Cortex of kidney (tissue), 1 donor: ENCODE measurements around the gene ZNF593OS.

Source experiments
- DNase-seq: peaks from one replicate; lab custom pipeline; 2025; lab: John Stamatoyannopoulos, UW

The ZNF593OS gene

DNA sequence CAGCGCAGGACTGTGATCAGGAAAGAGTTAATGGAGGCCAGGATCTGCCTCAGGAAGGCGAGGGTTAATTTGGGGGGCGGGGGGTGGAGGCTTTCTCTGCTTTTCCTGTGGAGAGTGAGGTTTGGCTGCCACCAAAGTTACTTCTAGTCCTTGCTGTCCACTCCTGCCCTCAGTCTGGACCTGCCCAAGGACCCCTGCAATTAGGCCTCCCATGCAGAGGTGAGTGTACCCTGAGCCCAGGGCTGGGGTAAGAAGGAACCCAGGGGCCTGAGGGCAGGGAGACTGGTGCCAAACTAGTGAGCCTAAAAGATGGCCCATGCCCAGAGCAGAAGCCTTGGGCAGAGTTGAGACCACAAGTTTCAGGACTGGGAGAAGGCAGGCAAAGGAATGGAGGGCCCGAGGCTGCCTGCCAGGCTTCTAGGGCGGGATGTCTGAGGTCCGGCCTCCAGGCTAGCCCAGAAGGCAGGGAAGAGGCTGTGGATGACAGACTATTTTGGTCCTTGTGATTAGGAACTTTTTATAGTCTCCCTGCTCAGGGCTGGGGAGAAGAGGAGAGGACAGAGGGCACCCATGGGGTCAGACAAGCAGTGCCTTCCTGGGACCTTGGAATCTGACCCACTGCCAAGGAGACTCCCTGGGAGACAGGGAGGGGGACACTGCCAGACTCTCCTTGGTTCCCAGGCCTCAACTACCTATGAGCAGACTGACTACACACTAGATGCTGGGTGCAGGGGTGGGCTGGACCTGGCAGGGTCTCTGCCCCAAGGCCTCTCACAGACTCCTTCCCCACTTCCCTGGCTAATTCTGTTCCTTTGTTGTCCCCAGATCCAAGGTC lies 12.5 kb downstream of the ZNF593OS start, which contains the start of gene FAM110D:
Gene FAM110D, plus strand, starts transcription at position 172 of the 835 bp plus-strand sequence. CDS start 2,213 bp downstream, outside the sequence.
- DNase-seq = no peak

DNA sequence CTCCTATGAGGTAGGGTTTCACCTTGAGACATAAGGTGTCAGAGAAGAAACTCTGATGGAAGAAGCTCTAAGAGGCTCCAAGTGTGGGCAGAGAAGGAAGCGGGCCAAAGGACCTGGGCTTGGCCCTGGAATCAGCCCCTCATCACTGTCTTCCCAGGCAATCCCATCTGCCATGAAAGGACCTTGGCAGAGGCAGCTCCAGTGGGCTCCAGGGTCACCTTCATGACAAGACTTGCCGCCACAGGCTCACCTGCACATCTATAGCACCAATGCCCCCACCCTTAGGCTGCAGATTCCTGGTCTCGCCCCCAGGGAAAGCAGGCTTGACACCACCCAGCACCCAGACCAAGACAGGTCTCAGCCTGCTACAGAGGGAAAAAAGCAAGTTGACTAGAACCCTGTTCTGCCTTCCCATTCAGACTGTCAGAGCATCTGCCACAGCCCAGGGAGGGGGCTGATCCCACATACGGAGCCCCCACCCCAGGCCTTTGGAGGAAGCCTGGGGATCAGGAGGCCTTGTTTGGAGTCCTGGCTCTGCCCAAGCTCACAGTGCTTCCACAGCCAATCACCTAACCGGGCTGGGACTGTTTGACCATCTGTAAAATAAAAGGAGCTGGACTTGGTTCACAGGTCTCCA lies 13.2 kb downstream of the ZNF593OS start:
- DNase-seq = no peak

GRCh38 chr1:26156285-26157038 lies 15.2 kb downstream of the ZNF593OS start:
- no peak for DNase-seq

GRCh38 chr1:26155370-26156284 lies 16.0 kb downstream of the ZNF593OS start:
- DNase-seq = no peak

DNA sequence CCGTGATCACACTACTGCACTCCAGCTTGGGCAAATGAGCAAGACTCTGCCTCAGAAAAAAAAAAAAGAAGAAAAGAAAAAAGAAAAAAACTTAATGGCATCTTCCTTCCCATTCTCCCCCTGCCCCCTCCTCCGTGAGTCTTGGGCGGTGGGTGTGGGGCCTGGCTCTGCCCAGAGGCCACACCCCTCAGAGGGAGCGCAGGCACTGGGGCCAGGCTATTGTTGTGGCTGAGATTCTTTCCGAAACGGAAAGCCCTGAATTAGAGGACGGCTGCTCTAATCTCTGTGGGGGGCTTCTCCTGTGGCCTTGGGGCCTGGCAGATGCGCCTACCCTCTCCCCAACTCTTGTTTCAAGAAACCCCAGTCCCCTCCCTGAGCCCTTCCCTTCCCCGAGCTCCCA lies 16.9 kb downstream of the ZNF593OS start:
- DNase-seq = no peak

GRCh38 chr1:26153966-26154532 lies 17.6 kb downstream of the ZNF593OS start:
- DNase-seq = no peak

DNA sequence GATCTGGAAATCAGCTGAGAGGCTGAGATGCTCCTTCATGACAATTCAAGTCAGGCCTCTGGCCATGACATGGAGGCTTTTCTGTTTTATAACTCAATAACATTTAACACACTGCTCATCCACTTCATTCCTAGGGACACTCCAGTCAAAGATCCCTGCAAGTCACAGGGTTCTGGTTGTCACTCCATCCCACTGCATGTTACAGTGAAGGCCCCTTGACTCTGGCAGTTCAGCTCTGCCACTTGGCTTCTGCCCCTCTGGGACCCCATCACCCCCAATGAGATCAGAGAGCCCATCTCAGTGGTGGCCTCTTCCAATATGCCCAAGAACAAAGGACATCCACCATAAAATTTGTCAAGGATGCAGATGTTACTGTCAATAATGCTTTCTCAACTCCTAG lies 22.7 kb downstream of the ZNF593OS start:
- DNase-seq = no peak

DNA sequence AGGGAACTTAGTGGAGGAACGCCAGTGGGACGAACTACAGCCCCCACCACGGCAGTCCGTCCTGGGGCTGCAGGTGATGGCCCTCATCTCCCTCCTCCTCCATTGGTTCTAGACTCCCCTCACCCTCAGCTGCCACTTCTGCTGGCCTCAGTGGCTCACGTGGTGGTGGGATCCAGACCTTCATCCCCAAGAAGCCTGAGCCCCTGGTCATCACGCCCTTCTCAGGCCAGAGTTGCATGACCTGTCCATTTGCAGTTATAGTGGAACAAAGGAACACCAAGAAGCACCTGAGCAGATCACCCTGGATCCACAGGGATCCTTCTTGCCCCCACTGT lies 25.7 kb downstream of the ZNF593OS start:
- no peak for DNase-seq

DNA sequence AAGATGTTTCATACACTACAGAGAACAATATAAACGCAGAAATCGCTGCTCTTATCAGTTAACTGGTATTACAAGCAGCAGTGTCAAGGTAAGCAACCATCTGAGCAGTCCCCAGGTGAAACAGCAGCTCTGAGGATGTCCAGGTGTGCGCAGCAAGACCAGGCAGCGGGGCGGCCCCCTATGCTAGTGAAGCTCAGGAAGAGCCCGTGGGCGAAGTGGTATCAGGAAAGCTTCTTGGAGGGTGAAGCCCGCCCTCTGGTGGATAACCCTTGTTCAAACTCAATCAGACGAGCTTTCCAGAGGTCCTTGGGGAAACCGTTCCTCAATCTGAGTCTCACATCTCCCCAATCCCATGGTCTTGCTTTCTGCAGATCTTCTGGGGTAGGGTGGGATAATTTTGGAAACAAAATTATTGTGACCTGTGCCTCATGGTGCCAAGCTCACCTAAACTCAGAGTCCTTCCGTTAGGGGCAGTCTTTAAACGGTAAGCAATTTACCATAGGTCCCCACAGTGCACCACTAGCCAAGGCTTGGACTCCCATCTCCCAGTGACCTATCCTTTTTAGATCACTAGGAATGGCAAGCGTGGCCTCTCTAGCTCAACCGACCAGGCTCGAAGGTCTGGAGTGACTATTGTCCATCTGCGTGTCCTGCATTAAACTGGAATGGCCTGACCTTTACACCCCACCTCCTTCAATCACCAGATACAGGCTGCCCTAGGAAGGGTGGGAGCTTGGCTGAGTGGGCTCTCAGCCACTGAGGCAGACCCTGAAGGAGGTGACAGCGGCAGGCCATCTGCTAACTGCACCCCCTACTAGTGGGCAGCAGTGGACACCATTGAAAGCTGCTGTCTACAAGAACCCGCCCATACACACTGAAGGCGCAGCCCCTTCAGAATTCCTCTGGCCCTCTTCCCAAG lies 26.3 kb downstream of the ZNF593OS start:
- DNase-seq = no peak

DNA sequence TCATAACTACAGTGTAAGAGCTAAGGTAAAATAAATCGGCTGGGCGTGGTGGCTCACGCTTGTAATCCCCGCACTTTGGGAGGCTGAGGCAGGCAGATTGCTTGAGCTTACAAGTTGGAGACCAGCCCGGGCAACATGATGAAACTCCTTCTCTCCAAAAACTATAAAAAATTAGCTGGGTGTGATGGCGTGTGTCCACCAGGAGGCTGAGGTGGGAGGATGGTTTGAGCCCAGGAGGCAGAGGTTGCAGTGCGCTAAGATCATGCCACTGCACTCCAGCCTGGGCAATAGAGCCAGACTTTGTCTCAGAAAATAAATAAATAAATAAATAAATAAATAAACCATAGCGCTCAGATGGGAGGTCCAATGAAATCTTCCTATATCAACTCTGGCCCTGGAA lies 29.5 kb downstream of the ZNF593OS start:
- DNase-seq = no peak

GRCh38 chr1:26138974-26139558 lies 32.6 kb downstream of the ZNF593OS start:
- no peak for DNase-seq

DNA sequence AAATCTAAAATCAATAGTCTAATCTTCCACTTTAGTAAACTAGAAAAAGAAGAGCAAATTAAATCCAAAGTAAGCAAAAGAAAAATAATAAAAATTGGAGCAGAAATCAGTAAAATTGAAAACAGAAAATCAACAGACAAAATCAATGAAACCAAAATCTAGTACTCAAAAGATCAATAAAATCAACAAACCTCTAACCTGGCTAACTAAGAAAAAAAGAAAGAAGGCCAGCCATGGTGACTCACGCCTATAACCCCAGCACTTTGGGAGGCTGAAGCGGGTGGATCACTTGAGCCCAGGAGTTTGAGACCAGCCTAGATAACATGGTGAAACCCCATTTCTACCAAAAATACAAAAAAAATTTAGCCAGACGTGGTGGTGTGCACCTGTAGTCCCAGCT lies 37.2 kb downstream of the ZNF593OS start:
- DNase-seq = no peak

GRCh38 chr1:26132834-26133167 lies 38.8 kb downstream of the ZNF593OS start:
- DNase-seq = no peak

DNA sequence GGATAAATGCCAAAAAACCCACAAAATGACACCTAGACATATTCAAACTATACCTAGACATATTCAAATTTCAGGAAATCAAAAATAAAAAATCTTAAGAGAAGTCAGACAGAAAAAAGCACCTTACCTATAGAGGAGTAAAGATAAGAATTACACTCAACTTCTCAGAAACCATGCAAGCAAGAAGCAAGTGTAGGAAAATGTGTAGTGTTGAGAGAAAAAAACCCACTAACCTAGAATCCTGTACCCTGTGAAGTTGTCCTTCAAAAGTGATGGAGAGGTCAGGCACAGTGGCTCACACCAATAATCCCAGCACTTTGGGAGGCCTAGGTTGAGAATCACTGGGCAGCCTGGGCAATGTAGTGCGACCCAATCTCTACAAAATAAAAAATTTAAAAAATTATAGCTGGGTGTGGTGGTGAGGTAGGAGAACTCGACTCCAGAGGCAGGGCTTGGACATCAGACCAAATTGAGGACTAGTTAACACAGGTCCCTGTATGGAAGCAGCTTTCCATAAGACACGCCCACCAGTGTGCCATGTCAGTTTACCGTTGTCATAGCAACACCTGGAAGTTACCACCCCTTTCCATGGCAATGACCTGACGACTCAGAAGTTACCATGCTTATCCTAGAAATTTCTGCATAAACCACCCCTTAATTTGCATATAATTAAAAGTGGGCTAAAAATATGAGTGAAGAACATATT lies 39.4 kb downstream of the ZNF593OS start:
- no peak for DNase-seq

GRCh38 chr1:26130695-26131094 lies 40.9 kb downstream of the ZNF593OS start:
- no peak for DNase-seq

DNA sequence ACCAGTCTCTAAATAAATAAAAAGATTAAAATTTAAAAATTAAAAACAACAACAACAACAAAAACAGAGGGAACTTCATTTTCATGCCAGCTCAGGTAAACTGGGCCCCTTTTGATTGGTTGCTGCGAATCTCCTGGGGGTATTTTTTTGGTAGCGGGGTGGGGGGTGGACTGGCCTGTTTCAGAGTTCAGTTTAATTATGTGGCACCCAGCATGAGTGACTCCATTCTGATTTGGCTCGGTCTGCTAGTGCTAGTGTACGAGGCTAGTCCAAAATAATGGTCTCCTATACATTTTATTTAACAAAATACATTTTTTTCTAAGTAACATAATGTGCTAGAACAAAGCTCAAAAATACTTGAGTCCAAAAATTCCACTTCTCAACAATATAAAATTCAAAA lies 41.9 kb downstream of the ZNF593OS start:
- no peak for DNase-seq

- DNase-seq = no peak
Measured at GRCh38 chr1:26127235-26128163, 44.1 kb downstream of the ZNF593OS start.
